ENCODE data around the gene CASTOR2.
"Not testable (repeated sequence)": the region's sequence is repeated elsewhere in the genome, so short reads cannot be mapped to it uniquely, and the experiment has no call there.

Gene CASTOR2

GRCh38 chr7:74994869-74995543, 30.5 kb downstream of the CASTOR2 start:
- not testable (repeated sequence) for DNase-seq (ENCODE audit: low read depth in 2 of 3, low spot score in 1 of 3)

- DNase-seq (ENCODE audit: low read depth in 2 of 3, low spot score in 1 of 3), result not testable (repeated sequence)
Observed at GRCh38 chr7:74996361-74996760, 31.9 kb downstream of the CASTOR2 start.

- DNase-seq (ENCODE audit: low read depth in 2 of 3, low spot score in 1 of 3), result not testable (repeated sequence)
Observed at GRCh38 chr7:74997811-74998210, 33.3 kb downstream of the CASTOR2 start.

- DNase-seq (ENCODE audit: low read depth in 2 of 3, low spot score in 1 of 3), result not testable (repeated sequence)
Observed at GRCh38 chr7:75001356-75001755, 36.9 kb downstream of the CASTOR2 start.

- no peak for DNase-seq (ENCODE audit: low read depth in 2 of 3, low spot score in 1 of 3)
Observed at GRCh38 chr7:75010036-75010435, 45.5 kb downstream of the CASTOR2 start.

- DNase-seq (ENCODE audit: low read depth in 2 of 3, low spot score in 1 of 3), result no peak
Observed at GRCh38 chr7:75017832-75018231, 53.3 kb downstream of the CASTOR2 start.

GRCh38 chr7:75018570-75019364, 54.3 kb downstream of the CASTOR2 start:
- no peak for DNase-seq (ENCODE audit: low read depth in 2 of 3, low spot score in 1 of 3)

GRCh38 chr7:75019800-75020199, 55.3 kb downstream of the CASTOR2 start:
- no peak for DNase-seq (ENCODE audit: low read depth in 2 of 3, low spot score in 1 of 3)

- no peak for DNase-seq (ENCODE audit: low read depth in 2 of 3, low spot score in 1 of 3)
Observed at GRCh38 chr7:75024922-75025321, 60.4 kb downstream of the CASTOR2 start.

GRCh38 chr7:75028299-75028698, 63.8 kb downstream of the CASTOR2 start:
- no peak for DNase-seq (ENCODE audit: low read depth in 2 of 3, low spot score in 1 of 3)

- DNase-seq (ENCODE audit: low read depth in 2 of 3, low spot score in 1 of 3), result no peak
Observed at GRCh38 chr7:75033064-75033463, 68.6 kb downstream of the CASTOR2 start.

GRCh38 chr7:75033826-75034225, 69.3 kb downstream of the CASTOR2 start:
- no peak for DNase-seq (ENCODE audit: low read depth in 2 of 3, low spot score in 1 of 3)

- DNase-seq (ENCODE audit: low read depth in 2 of 3, low spot score in 1 of 3), result no peak
Observed at GRCh38 chr7:75038508-75038907, 74.0 kb downstream of the CASTOR2 start.

GRCh38 chr7:75039166-75039565, 74.7 kb downstream of the CASTOR2 start:
- no peak for DNase-seq (ENCODE audit: low read depth in 2 of 3, low spot score in 1 of 3)

- no peak for DNase-seq (ENCODE audit: low read depth in 2 of 3, low spot score in 1 of 3)
Observed at GRCh38 chr7:75039709-75040108, 75.2 kb downstream of the CASTOR2 start.

- no peak for DNase-seq (ENCODE audit: low read depth in 2 of 3, low spot score in 1 of 3)
Observed at GRCh38 chr7:75040512-75040911, 76.0 kb downstream of the CASTOR2 start.

- no peak for DNase-seq (ENCODE audit: low read depth in 2 of 3, low spot score in 1 of 3)
Observed at GRCh38 chr7:75042286-75042685, 77.8 kb downstream of the CASTOR2 start.

- no peak for DNase-seq (ENCODE audit: low read depth in 2 of 3, low spot score in 1 of 3)
Observed at GRCh38 chr7:75042831-75043703, 78.6 kb downstream of the CASTOR2 start.

GRCh38 chr7:75045881-75046280, 81.4 kb downstream of the CASTOR2 start:
- no peak for DNase-seq (ENCODE audit: low read depth in 2 of 3, low spot score in 1 of 3)

GRCh38 chr7:75048435-75049379, 84.2 kb downstream of the CASTOR2 start:
- no peak for DNase-seq (ENCODE audit: low read depth in 2 of 3, low spot score in 1 of 3)

Measured in stimulated activated CD4-positive, alpha-beta T cell treated with anti-CD3 and anti-CD28 coated beads, Interleukin-12 subunit alpha, Interleukin-12 subunit beta, amount 100 ng/mL, for 48 hours (primary cell).